ENCODE data around the gene PLOD3. TPM values are rescaled to one million over a fixed set of nuclear protein-coding genes. Genes with fewer than 3 reads are reported as not detected.
A peak's percentile ranks its signal among the peaks of the same experiment; 100 is the strongest.

Gene PLOD3
- polyA plus RNA-seq, 1 donor: 52.4 TPM

DNA sequence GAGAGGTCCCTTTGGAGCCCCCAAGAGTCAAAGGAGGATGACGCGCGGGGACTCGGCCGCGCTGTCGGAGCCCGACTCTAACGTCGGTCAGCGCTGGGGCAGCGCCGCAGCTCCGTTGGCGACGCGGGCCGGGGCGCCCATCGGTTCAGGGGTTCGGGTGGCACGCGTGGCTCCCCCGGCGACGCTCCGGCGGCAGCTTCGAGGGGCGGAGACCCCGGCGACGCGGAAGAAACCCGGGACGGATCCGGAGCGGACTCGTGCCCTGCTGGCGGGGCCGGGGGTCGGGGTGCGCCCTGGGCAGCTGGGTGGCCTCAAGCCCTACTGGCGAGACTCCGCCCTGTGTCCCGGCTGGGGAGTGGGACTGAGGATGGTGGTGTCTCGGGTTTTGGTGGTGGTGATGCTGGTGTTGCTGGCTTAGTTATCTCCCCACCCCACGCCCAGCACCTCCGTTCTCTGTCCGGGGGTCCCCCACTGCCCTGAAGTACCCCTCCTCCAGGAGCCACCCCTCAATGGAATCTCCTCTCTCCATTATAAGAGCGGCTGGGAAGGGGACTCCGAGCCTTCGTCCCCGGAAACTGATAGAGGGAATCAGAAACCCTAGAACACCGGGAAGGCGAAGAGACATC, 37.1 kb downstream of the PLOD3 start, which contains the start of gene NAT16:
Gene NAT16, minus strand, starts transcription at position 164 of the 626 bp plus-strand sequence. CDS start 5,486 bp downstream, outside the sequence.
- no CpG with 5 or more reads among the region's 56 CpGs for whole genome bisulfite sequencing (ENCODE audit: insufficient coverage, low lambda C conversion rate)
- Histone ChIP-seq H3K4me1 (ENCODE audit: control insufficient read depth, insufficient read depth, low read length) (peaks cover 10% of the 10 kb centered on the region), H3K4me3 (ENCODE audit: low read length) (no peak within 1 kb of the TSS), H3K36me3 (ENCODE audit: control insufficient read depth, insufficient read depth, low read length) (no peaks in the 10 kb centered on the region), H3K27ac (ENCODE audit: low read length) (no peak within 1 kb of the TSS), H3K9me3 (ENCODE audit: control insufficient read depth, low read depth, low read length) (no peaks in the 10 kb centered on the region), H3K27me3 (ENCODE audit: control insufficient read depth, insufficient read depth, low read length) (peaks cover 72% of the 10 kb centered on the region)
- DNase-seq: peak in 1 of 2 donors; percentile 12

DNA sequence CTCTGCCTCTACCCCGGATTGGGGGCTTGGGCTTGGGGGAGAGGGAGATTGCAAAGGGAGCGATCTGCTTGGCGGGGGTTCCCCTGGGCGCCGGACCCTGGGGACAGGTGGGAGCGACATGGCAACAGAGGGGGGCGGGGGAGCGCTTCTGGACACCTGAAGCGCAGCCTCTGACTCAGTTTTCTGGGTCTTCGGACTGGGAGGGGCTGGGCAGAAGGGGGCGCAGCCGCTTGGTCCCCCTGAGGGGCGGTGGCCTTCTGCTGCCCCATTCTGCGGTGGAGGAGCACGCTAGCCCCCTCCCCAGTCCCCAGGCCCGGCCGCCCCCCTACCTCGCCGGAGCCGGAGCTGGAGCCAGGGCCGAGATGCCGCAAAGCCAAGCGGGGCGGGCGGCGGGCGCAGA, 37.7 kb downstream of the PLOD3 start:
- Histone ChIP-seq H3K27ac (ENCODE audit: low read length) (no peak overlapping the region), H3K36me3 (ENCODE audit: control insufficient read depth, insufficient read depth, low read length) (no peaks in the 10 kb centered on the region), H3K27me3 (ENCODE audit: control insufficient read depth, insufficient read depth, low read length) (peaks cover 78% of the 10 kb centered on the region), H3K9me3 (ENCODE audit: control insufficient read depth, low read depth, low read length) (no peaks in the 10 kb centered on the region), H3K4me3 (ENCODE audit: low read length) (no peak overlapping the region), H3K4me1 (ENCODE audit: control insufficient read depth, insufficient read depth, low read length) (peaks cover 10% of the 10 kb centered on the region)
- no peak for DNase-seq
- no CpG with 5 or more reads among the region's 27 CpGs for WGBS (ENCODE audit: insufficient coverage, low lambda C conversion rate)

DNA sequence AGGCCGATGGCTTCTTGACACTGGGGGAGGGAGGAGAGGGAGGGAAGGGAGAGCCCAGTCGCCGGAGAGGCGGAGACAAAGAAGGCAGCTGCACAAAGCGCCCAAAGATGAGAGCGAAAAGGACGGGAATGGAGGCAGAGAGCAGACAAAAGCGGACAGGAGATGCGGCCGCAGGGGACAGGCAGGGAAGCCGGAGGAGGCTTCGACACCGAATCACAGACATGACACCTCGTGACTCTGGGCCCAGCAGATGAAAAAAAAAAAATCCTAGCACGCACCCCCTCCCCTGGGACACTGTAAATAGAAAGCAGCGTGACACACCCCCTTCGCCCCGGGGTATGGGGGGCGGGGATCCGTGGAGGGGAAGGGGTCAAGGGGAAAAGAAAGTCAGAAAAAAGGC, 38.3 kb downstream of the PLOD3 start:
- no CpG with 5 or more reads among the region's 20 CpGs for WGBS (ENCODE audit: insufficient coverage, low lambda C conversion rate)

DNA sequence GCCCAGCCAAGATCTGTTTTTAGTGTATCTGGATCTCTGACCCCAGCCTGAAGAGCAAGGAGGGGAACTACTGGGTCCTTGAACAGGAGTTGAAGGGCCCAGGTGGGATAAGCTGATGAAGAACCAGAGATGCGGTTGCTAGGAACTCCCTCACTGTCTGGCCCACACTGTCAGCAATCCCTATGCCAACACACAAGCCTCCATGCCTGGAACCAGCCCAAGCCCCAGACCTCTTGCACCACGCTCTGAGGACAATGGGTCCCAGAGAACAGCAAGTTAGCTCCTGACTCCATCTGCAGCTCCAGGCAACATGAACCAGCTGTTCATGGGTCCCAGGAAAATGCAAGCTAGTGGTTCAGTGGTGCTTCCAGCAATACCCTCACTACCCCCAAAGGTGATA, 39.7 kb downstream of the PLOD3 start:
- H3K4me3 ChIP-seq (ENCODE audit: low read length): no peak overlapping the region
- WGBS (ENCODE audit: insufficient coverage, low lambda C conversion rate): no CpG with 5 or more reads among the region's 2 CpGs
- no peak overlapping the region for H3K27ac ChIP-seq (ENCODE audit: low read length)
- peaks cover 26% of the 10 kb centered on the region for H3K4me1 ChIP-seq (ENCODE audit: control insufficient read depth, insufficient read depth, low read length)
- peak in 1 of 2 donors; percentile 1 for DNase-seq
- peaks cover 97% of the 10 kb centered on the region for H3K27me3 ChIP-seq (ENCODE audit: control insufficient read depth, insufficient read depth, low read length)
- no peaks in the 10 kb centered on the region for H3K36me3 ChIP-seq (ENCODE audit: control insufficient read depth, insufficient read depth, low read length)
- peaks cover 10% of the 10 kb centered on the region for H3K9me3 ChIP-seq (ENCODE audit: control insufficient read depth, low read depth, low read length)

More for the DNA sequence above, 38.3 kb downstream of the PLOD3 start:
- no peak for DNase-seq
- H3K36me3 ChIP-seq (ENCODE audit: control insufficient read depth, insufficient read depth, low read length): no peaks in the 10 kb centered on the region
- H3K27ac ChIP-seq (ENCODE audit: low read length): no peak overlapping the region
- H3K27me3 ChIP-seq (ENCODE audit: control insufficient read depth, insufficient read depth, low read length): peaks cover 84% of the 10 kb centered on the region
- peaks cover 13% of the 10 kb centered on the region for H3K4me1 ChIP-seq (ENCODE audit: control insufficient read depth, insufficient read depth, low read length)
- H3K4me3 ChIP-seq (ENCODE audit: low read length): no peak overlapping the region
- peaks cover 4% of the 10 kb centered on the region for H3K9me3 ChIP-seq (ENCODE audit: control insufficient read depth, low read depth, low read length)

DNA sequence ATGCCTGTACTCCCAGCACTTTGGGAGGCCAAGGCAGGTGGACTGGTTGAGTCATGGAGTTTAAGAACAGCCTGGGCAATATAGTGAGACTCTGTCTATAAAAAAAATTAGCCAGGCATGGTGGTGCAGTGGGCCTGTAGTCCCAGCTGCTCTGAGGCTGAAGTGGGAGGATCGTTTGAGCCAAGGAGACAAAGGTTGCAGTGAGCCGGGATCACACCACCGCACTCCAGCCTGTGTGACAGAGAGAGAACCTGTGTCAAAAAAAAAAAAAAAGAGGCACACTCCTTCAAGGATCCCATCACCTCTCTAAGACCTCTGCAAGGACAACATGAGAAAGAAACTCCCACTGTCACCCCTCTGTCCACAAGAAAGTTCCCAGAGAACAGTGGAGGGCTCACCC, 41.7 kb downstream of the PLOD3 start:
- Histone ChIP-seq H3K36me3 (ENCODE audit: control insufficient read depth, insufficient read depth, low read length) (no peaks in the 10 kb centered on the region), H3K4me1 (ENCODE audit: control insufficient read depth, insufficient read depth, low read length) (peaks cover 33% of the 10 kb centered on the region), H3K27ac (ENCODE audit: low read length) (no peak overlapping the region), H3K9me3 (ENCODE audit: control insufficient read depth, low read depth, low read length) (peaks cover 10% of the 10 kb centered on the region), H3K4me3 (ENCODE audit: low read length) (no peak overlapping the region), H3K27me3 (ENCODE audit: control insufficient read depth, insufficient read depth, low read length) (peaks cover 100% of the 10 kb centered on the region)
- WGBS (ENCODE audit: insufficient coverage, low lambda C conversion rate): no CpG with 5 or more reads among the region's 3 CpGs
- peak in 1 of 2 donors; percentile 36 for DNase-seq

DNA sequence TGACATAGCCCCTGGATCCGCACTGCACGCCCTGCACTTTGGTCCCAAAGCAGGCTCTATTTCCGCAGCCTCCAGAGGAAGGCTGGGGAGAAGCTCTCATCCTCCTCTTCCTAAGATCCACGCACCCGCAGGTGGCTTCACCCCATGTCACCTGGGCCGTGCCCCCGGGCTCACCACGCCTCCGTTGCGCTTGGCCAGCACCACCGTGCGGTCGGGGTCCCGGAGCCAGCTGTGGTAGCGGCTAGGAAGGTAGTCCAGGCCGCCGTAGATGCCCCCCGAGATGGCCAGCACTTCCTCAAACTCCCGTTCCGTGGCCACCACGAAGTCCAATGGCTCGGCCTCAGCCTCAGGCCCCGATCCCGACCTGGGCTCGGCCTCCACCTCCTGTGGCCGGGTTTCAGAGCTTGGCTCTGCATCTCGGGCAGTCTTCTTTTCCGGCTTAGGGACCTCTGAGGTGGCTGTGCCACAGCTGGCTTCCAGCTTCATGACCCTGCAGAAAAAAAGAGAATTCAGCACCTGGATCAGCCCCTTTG, 43.0 kb downstream of the PLOD3 start:
- no CpG with 5 or more reads among the region's 28 CpGs for WGBS (ENCODE audit: insufficient coverage, low lambda C conversion rate)
- no peak overlapping the region for H3K4me3 ChIP-seq (ENCODE audit: low read length)

DNA sequence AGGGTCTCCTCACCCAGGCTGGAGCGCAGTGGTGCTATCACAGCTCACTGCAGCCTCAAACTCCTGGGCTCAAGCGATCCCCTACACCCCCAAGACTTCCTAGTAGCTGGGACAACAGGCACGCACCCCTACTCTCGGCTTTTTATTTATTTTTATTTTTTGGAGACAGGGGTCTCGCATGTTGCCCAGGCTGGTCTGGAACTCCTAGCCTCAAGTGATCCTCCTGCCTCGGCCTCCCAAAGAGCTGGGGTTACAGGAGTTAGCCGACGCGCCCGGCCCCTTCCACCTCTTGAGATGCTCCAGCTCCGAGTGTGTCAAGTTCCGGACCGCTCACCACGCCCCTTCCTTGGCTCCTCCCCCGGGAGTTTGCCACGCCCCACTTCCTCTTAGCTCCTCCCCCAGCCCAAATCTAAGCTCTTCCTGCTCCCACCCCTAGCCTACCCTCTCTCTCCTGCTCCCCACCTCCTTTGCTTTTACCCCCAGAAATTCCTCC, 43.6 kb downstream of the PLOD3 start:
- WGBS (ENCODE audit: insufficient coverage, low lambda C conversion rate): no CpG with 5 or more reads among the region's 16 CpGs
- Histone ChIP-seq H3K36me3 (ENCODE audit: control insufficient read depth, insufficient read depth, low read length) (no peaks in the 10 kb centered on the region), H3K4me1 (ENCODE audit: control insufficient read depth, insufficient read depth, low read length) (peaks cover 35% of the 10 kb centered on the region), H3K27ac (ENCODE audit: low read length) (no peak overlapping the region), H3K9me3 (ENCODE audit: control insufficient read depth, low read depth, low read length) (peaks cover 15% of the 10 kb centered on the region), H3K4me3 (ENCODE audit: low read length) (no peak overlapping the region), H3K27me3 (ENCODE audit: control insufficient read depth, insufficient read depth, low read length) (peaks cover 100% of the 10 kb centered on the region)
- DNase-seq: no peak

More for the DNA sequence above, 43.0 kb downstream of the PLOD3 start:
- Histone ChIP-seq H3K27ac (ENCODE audit: low read length) (no peak overlapping the region), H3K9me3 (ENCODE audit: control insufficient read depth, low read depth, low read length) (peaks cover 15% of the 10 kb centered on the region), H3K27me3 (ENCODE audit: control insufficient read depth, insufficient read depth, low read length) (peaks cover 100% of the 10 kb centered on the region), H3K4me1 (ENCODE audit: control insufficient read depth, insufficient read depth, low read length) (peaks cover 37% of the 10 kb centered on the region), H3K36me3 (ENCODE audit: control insufficient read depth, insufficient read depth, low read length) (no peaks in the 10 kb centered on the region)
- peak in 1 of 2 donors; percentile 28 for DNase-seq

DNA sequence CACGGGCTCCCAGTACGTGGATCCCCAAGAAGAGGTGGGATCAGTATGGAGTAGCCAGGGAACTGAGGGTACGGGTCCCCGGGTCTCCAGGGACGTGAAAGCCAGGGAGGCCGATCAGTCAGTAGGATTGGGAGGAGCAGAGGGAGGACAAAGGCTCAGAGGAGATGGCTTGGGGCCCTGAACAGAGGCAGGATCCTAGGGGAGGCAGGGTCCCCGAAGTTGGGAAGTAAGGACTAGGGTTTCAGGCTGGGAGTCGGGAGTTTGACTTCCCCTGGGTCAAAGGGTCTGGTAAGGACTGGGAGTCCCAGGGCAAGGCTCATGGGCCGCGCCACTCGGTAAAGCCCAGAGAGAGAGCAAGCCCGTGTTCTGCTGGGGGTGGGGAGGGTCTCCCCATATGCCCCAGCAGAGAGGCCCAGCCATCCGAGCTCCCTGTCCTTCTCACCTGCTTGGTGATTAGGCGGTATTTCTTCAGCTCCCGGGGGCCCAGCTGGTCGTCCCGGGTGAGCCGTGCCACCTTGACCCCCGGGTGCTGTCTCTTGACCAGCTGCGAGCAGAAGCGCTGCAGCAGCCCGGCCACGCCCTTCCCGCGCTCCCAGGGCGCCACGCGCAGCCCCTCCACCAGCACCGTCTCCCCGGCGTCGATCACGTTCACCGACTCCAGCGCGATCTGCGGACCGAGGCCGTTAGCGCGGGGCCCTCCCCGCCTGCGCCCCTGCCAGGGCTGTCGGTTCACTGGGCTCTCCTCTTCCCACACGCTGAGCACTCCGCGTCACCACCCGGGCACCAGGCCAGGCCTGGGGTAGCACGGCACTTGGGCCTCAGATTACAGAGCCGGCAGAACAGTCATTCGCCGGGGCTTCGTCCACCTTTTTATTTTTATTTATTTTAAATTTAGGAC, 44.3 kb downstream of the PLOD3 start:
- DNase-seq: peak in 1 of 2 donors; percentile 25
- Histone ChIP-seq H3K27me3 (ENCODE audit: control insufficient read depth, insufficient read depth, low read length) (peaks cover 100% of the 10 kb centered on the region), H3K27ac (ENCODE audit: low read length) (no peak overlapping the region), H3K4me3 (ENCODE audit: low read length) (no peak overlapping the region), H3K9me3 (ENCODE audit: control insufficient read depth, low read depth, low read length) (peaks cover 15% of the 10 kb centered on the region), H3K36me3 (ENCODE audit: control insufficient read depth, insufficient read depth, low read length) (no peaks in the 10 kb centered on the region), H3K4me1 (ENCODE audit: control insufficient read depth, insufficient read depth, low read length) (peaks cover 35% of the 10 kb centered on the region)
- no CpG with 5 or more reads among the region's 53 CpGs for WGBS (ENCODE audit: insufficient coverage, low lambda C conversion rate)

DNA sequence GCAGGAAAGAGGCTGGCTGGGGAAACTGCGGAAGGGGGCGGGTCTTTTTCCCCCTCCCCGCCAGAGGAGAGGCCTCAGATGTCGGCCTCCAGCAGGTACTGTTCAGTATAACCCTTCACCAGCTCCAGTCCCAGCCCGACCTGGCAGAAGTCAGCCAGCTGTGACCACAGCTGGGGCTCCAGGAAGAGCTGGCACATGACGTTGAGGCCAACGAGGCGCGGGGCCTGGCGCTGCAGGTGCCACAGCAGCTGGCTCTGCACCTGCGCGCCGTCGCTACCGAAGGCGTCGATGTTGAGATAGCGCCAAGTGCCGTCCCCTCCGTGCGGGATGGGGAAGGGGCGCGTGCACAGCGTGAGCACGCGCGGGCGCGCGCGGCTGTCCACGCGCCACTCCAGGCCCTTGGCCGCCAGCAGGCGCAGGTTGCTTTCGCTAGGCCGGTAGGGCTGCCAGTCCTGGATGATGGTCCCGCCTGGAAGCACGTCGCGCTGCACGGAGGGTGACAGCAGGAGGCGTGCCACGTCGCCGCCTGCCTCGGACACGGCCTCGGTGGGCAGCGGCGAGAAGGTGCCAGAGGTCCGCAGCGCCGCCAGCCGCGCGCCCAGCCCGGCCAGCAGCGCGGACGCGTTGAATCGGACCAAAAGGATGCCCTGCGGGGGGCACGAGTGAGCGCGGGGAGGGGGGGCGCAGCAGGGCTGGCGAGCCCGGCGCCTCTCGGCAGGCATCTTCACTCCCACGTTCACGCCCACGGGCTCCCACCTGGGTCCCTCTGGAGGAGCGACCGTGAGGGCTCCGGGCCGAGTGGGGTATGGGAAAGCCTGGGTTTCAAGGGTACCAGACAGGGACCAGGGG, 45.2 kb downstream of the PLOD3 start:
- H3K27ac ChIP-seq (ENCODE audit: low read length): no peak overlapping the region
- H3K4me1 ChIP-seq (ENCODE audit: control insufficient read depth, insufficient read depth, low read length): peaks cover 35% of the 10 kb centered on the region
- H3K27me3 ChIP-seq (ENCODE audit: control insufficient read depth, insufficient read depth, low read length): peaks cover 100% of the 10 kb centered on the region
- no peak overlapping the region for H3K4me3 ChIP-seq (ENCODE audit: low read length)
- WGBS (ENCODE audit: insufficient coverage, low lambda C conversion rate): no CpG with 5 or more reads among the region's 79 CpGs
- no peaks in the 10 kb centered on the region for H3K36me3 ChIP-seq (ENCODE audit: control insufficient read depth, insufficient read depth, low read length)
- peak in 1 of 2 donors; percentile 44 for DNase-seq
- H3K9me3 ChIP-seq (ENCODE audit: control insufficient read depth, low read depth, low read length): peaks cover 15% of the 10 kb centered on the region
